ENCODE data around the gene ZNF184. TPM values are rescaled to one million over a fixed set of nuclear protein-coding genes. Genes with fewer than 3 reads are reported as not detected.

The ZNF184 gene
- 10 to 100 TPM in 2 of 5 donors, 1 to 10 TPM in 2, not detected in 1; 4.5 to 21.0 (median 8.5) TPM for total RNA-seq
- polyA plus RNA-seq, result 1 to 10 TPM; 1.8 to 4.0 (median 2.2) TPM
- long read RNA-seq, donor 1, partial matches to known transcripts, result 0 of 1 reads
- long read RNA-seq, donor 1, other reads (novel, unspliced or antisense), result 0 of 1 reads
- long read RNA-seq, donor 2, partial matches to known transcripts, result 0 of 2 reads
- long read RNA-seq, donor 2, other reads (novel, unspliced or antisense), result 0 of 2 reads
- long read RNA-seq, donor 3, partial matches to known transcripts, result 0 of 2 reads
- long read RNA-seq, donor 3, other reads (novel, unspliced or antisense), result 0 of 2 reads
- long read RNA-seq, donor 4, result 0 reads
- long read RNA-seq, donor 5, result 0 reads
- long read RNA-seq, donor 6, partial matches to known transcripts, result 0 of 3 reads
- long read RNA-seq, donor 6, other reads (novel, unspliced or antisense), result 0 of 3 reads
- long read RNA-seq, donor 7, partial matches to known transcripts, result 0 of 1 reads
- long read RNA-seq, donor 7, other reads (novel, unspliced or antisense), result 0 of 1 reads
- long read RNA-seq, donor 8, partial matches to known transcripts, result 0 of 1 reads
- long read RNA-seq, donor 8, other reads (novel, unspliced or antisense), result 0 of 1 reads
- long read RNA-seq, donor 9, result 0 reads
- long read RNA-seq, donor 10, partial matches to known transcripts, result 0 of 1 reads
- long read RNA-seq, donor 10, other reads (novel, unspliced or antisense), result 0 of 1 reads

- WGBS, 5 donors, result 0 to 1% (median 0%) methylated on average over 27 to 56 of the region's 56 CpGs
- DNase-seq, result peak; percentile 96 to 99
- Histone ChIP-seq H3K36me3 (peaks cover 0 to 24% (median 19%) of the 10 kb centered on the region in 4 donors), H3K27ac (peak within 1 kb of the TSS; percentile 87 to 97 (median 94)), H3K27me3 (no peaks in the 10 kb centered on the region), H3K4me3 (peak within 1 kb of the TSS; percentile 63 to 79 (median 74)), H3K4me1 (peaks cover 14 to 53% (median 30%) of the 10 kb centered on the region in 4 donors), H3K9me3 (no peaks in the 10 kb centered on the region)
- intact Hi-C loops (cut with DNase I; ENCODE audit: low total_unique reads), result no loop called here
- TF ChIP-seq POLR2AphosphoS5 (IDR thresholded peaks at IDR 0.05), result peak; percentile 91 to 97 (median 92)
- TF ChIP-seq CTCF (IDR thresholded peaks at IDR 0.05), result no peak
- TF ChIP-seq POLR2A (IDR thresholded peaks at IDR 0.05), result peak in 2 of 4 donors; percentile 54 to 69
- peak; percentile 2 for TF ChIP-seq EP300 (IDR thresholded peaks at IDR 0.05)
These were observed at the start of gene ZNF184 for GRCh38 chr6:27472617-27473400. Gene ZNF184, minus strand, starts transcription at chr6:27473105. Its CDS starts 811 bp downstream, at chr6:27472294.

GRCh38 chr6:27518881-27519795 is 46.2 kb upstream of the ZNF184 start:
- WGBS, 5 donors, result 1% methylated on average over 42 of the region's 42 CpGs
- H3K9me3 ChIP-seq, result no peaks in the 10 kb centered on the region
- H3K4me1 ChIP-seq, result peaks cover 6 to 9% (median 9%) of the 10 kb centered on the region in 4 donors
- intact Hi-C loops (cut with DNase I; ENCODE audit: low total_unique reads), result loop anchor here (10.0 kb wide), 1 partner anchor 246 kb away; no protein-coding TSS in a partner anchor
- peak overlapping the region; percentile 65 to 89 (median 84) for H3K27ac ChIP-seq
- TF ChIP-seq CTCF (IDR thresholded peaks at IDR 0.05) (peak in 5 of 7 experiments; percentile 29 to 62 (median 50)), POLR2A (IDR thresholded peaks at IDR 0.05) (no peak), EP300 (IDR thresholded peaks at IDR 0.05) (no peak), POLR2AphosphoS5 (IDR thresholded peaks at IDR 0.05) (peak in 1 of 3 donors; percentile 37)
- H3K36me3 ChIP-seq, result no peaks in the 10 kb centered on the region
- peaks cover 0 to 22% (median 12%) of the 10 kb centered on the region in 3 donors for H3K27me3 ChIP-seq
- H3K4me3 ChIP-seq, result peak overlapping the region; percentile 59 to 67 (median 61)
- peak; percentile 46 to 92 for DNase-seq

- 18 to 38% (median 29%) methylated on average over 12 of the region's 12 CpGs for WGBS, 5 donors
- Histone ChIP-seq H3K4me1 (peaks cover 6 to 9% (median 9%) of the 10 kb centered on the region in 4 donors), H3K27ac (peak overlapping the region in 4 of 5 donors; percentile 80 to 89 (median 85)), H3K9me3 (no peaks in the 10 kb centered on the region), H3K4me3 (peak overlapping the region; percentile 59 to 67 (median 61)), H3K36me3 (no peaks in the 10 kb centered on the region), H3K27me3 (peaks cover 0 to 31% (median 22%) of the 10 kb centered on the region in 3 donors)
- intact Hi-C loops (cut with DNase I; ENCODE audit: low total_unique reads), result loop anchor here (10.0 kb wide), 1 partner anchor 247 kb away; no protein-coding TSS in a partner anchor
- no peak for TF ChIP-seq POLR2A (IDR thresholded peaks at IDR 0.05)
- TF ChIP-seq EP300 (IDR thresholded peaks at IDR 0.05), result no peak
- TF ChIP-seq CTCF (IDR thresholded peaks at IDR 0.05), result no peak
- TF ChIP-seq POLR2AphosphoS5 (IDR thresholded peaks at IDR 0.05), result no peak
- DNase-seq, result peak in 1 of 2 donors; percentile 12
These were observed 45.3 kb upstream of the ZNF184 start for GRCh38 chr6:27517928-27518787.

Measured in stomach (tissue), 19 donors.